HuH-7.5 (cell line): ENCODE data around the gene MRGPRD.

Experiments used
- DNase-seq: peaks from one replicate; pipeline ENCODE4 v3.0.0; 2011; ENCODE audit warnings: low spot score

The MRGPRD gene

GRCh38 chr11:68968306-68969250 lies 12.2 kb downstream of the MRGPRD start:
- DNase-seq, result no peak

- no peak for DNase-seq
These were observed 13.6 kb downstream of the MRGPRD start for GRCh38 chr11:68966894-68967780.

DNA sequence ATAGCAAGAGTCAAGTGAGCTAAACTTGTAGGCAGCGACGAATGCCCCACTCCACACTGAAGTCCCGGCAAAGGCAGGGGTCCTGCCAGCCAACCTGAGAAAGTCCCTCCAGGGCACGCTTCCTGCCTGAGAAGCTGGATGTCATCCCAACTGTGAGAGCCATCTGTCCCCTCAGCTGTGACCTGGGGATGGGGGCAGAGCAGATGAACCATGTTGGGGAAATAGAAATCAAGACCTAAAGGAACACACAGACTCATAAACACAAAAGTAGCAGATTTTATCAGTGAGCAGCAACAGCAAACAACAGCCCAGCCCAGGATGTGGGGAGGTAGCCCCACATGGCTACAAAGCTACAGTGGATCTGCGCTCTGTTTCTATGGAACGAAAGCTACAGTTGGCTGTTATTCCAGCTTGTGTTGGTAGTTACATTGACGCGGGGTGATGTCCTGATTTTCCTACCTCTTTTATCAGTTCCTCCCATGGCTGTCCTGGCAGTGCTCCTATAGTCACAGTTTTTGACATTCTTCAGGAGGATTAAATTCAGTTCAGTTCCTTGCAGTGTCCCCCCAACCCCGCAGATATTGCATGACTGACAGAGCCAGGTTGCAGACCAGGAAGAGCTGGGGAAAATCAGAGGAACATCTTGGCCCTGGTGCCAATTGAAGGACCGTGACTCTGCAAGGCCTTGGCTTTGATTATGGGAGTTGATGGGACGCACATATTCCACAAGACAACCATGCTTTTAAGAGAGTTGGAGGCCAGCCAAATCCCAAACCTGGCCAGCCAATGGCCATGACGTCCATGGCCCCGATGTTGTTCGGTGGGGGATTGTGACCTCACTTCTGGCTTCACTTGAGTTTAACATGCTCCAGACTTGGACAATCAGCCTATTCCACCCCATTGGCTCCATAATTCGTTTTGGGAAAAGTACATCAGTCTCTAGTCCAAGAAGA lies 14.6 kb downstream of the MRGPRD start:
- no peak for DNase-seq

- DNase-seq, result no peak
These were observed 17.0 kb downstream of the MRGPRD start for GRCh38 chr11:68963779-68964178.

- DNase-seq, result no peak
These were observed 18.1 kb downstream of the MRGPRD start for GRCh38 chr11:68962527-68963250.

DNA sequence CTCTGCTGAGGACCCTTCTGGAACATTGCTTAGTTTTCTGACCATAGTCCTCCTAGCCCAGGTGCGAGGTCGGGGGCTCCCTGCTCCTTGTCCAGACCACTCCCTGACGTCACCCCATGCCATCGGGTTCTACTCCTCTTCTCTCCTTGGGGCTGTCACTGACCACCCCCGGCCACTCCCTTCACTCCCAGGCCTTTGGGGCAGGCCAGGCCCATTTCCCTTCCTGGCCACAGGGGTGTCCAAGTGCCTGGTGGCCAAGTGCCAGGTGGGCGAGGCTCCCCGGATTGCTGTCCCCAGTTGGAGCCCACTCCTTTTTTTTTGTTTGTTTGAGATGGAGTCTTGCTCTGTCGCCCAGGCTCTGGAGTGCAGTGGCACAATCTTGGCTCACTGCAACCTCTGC lies 19.5 kb downstream of the MRGPRD start:
- no peak for DNase-seq

DNA sequence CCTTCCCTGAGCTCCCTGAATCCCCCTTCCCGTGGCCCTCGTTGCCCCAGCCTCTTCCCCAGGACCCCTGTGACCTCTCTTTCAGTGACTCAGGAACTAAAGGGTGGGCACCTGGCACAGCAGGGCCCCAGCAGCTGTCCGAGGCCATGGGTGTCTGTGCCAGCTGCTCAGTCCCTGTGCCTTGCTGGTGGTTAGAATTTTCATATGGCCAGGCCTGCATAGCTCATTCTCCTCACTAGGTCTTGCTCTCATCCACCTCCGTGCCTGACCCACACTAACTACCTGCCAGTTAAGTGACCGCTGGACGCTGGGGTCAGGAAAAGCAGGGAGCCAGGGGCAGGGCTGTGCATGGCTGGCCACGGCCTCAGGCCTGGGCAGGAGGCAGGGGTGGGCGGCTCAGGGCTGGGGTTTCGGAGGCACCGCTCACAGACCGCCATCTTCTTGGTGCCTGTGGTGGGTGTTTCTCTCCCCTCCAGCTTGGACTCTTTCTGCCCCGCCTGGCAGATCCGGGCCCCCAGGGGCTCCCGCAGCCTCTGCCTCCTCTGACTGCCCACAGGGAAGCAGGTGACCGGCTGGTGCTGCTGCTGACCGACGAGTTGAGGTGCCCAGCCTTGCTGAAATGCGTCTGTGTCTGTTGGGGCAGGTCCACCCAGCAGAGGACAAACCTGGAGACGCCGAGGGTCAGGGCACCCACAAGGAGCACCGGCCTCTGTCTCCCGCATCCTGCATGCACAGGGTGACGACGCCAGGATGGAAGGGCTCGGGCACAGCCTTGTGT lies 20.3 kb downstream of the MRGPRD start:
- DNase-seq, result no peak

DNA sequence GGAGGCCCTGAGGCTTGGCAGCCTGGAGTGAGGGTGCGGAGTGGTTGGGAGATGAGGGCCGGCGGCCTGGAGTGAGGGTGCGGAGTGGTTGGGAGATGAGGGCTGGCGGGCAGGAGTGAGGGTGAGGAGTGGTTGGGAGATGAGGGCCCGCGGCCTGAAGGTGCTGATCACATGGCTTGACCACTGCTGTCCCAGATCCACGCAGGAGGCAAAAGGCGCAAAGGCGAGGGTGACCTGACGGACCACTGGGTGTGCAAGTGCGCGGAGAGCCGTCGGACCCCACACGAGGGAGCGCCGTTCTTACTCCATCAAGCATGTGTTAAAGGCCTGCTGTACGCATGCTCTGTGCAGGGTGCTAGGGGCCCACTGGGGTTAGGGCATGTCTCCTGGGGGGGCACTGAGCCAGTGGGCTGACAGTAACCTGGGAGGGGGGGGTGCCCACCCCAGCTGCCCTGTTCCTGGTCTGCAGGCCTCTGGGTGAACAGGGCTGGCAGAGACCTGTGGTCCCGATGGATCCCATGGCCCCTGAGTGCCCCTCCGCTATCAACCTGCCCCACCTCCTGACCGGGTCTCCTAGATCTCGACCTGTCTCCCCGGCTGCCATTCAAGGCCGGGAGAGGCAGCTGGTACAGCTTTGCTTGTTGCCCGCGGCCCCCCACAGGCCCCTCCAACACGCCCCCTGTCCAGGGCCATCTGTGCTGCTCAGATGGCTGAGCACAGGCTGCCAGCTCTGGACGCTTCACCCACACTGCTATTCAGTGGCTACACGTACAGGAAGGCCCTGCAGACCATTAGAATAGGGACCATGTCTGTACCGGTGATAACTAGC lies 21.1 kb downstream of the MRGPRD start:
- no peak for DNase-seq

- no peak for DNase-seq
These were observed 22.6 kb downstream of the MRGPRD start for GRCh38 chr11:68958211-68958610.

DNA sequence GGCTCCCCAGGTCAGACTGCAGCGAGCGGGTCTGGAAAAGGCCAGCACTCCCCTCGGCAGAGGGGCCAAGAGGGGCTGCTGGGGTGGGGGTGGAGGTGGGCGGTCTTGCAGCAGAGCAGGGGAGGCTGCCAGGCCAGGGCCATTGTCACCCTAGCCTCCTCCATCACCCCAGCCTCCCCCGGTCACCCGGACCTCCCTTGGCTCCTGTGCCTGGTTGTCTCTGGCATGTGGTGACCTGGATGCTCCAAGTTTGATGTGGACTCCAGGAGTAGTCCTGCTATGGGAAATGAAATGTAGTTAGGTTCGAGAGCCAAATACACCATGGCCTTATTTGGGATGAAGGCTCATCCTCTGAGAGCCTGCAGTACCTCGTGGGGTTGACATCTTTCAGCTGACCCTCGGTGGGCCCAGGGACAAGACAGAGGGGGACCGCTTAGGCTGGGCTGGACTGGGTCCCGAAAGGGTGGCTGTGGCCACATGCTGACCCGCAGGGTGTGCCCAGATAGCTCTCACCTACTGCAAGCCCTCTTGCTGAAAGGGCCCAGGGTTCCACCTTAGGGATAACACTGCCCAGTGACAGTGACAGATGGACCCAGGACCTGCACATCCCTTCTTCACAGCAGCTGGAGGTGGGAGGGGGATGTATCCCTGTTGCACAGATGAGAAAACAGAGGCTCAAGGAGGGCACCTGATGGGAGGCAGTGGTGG lies 24.1 kb downstream of the MRGPRD start:
- DNase-seq, result no peak

- DNase-seq, result peak; percentile 76
These were observed 24.6 kb downstream of the MRGPRD start for GRCh38 chr11:68956142-68956541.

GRCh38 chr11:68955607-68955958 lies 25.2 kb downstream of the MRGPRD start:
- DNase-seq, result no peak

- DNase-seq, result no peak
These were observed 25.8 kb downstream of the MRGPRD start for GRCh38 chr11:68954836-68955606.

DNA sequence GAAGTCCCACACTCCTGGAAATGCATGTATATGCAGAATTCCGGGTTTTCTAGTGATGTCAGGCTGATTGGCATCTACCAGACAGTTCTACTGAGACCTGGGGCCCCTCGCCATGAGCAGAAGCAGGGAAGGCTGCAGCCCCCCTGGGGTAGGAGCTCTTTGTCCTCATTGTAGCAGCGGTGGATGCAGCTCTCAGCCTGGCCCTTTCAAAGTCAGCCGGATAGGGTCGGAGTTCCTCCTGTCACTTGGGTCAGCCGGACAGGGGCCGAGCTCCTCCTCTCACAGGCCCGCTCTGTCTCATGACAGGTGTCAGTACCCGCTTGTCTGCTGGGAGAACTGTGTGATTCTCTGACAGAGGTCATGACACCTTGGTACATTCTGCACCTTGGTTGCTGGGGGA lies 30.0 kb downstream of the MRGPRD start:
- no peak for DNase-seq

- DNase-seq, result peak; percentile 84
These were observed 30.5 kb downstream of the MRGPRD start for GRCh38 chr11:68950270-68950669.

DNA sequence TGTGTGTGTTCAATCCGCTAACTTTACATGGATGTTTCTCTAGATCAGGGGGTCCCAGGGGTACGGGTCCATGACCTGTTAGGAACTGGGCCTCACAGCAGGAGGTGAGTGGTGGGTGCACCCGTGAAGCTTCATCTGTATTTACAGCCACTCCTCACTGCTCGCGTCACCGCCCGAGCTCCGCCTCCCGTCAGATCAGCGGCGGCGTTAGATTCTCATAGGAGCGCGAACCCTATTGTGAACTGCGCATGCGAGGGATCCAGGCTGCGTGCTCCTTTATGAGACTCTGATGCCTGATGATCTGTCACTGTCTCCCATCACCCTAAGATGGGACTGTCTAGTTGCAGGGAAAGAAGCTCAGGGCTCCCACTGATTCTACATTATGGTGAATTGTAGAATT lies 31.9 kb downstream of the MRGPRD start:
- DNase-seq, result no peak

DNA sequence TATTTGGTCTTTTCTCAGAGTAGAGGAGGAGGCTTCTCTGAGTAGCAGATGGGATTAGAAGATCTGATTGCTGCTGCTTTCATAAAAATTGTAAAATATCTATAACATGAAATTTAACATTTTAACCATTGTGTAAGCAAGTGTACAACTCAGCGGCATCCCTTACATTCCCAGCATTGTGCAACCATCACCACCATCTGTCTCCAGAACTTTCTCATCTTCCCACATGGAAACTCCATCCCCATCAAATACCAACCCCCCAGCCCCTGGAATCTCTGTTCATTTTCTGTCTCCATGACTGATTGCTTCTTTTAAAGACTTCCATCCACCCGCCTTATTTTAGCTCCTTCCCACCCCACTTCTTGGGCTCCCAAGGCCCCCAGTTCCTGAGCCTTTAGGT lies 32.3 kb downstream of the MRGPRD start:
- no peak for DNase-seq

- no peak for DNase-seq
These were observed 33.6 kb downstream of the MRGPRD start for GRCh38 chr11:68947151-68947550.
